GM13977 (cell line): ENCODE measurements around the gene DUS3L.

Experiments
- DNase-seq: peaks from one replicate; pipeline ENCODE4 v3.0.0; 2012; ENCODE audit warnings: low spot score
- CTCF ChIP-seq: IDR thresholded peaks from 2 replicates; pipeline ENCODE4 v1.5.1; 2012; ENCODE audit warnings: mild to moderate bottlenecking, control low read depth; ENCODE audit not compliant: insufficient read depth; ENCODE audit errors: extremely low read depth, missing control alignments
- in situ Hi-C: fragments of 300-500 bp; cut with MboI; formaldehyde crosslinking; loops from one replicate; pipeline ENCODE4 v1.12.0; 2022; ENCODE audit warnings: low sequenced_read_pairs, low pct_unique_long_range_greater_than_20kb, mixed read lengths, inconsistent platforms; ENCODE audit not compliant: unreplicated experiment

The DUS3L gene

GRCh38 chr19:5772416-5772815 lies 18.5 kb downstream of the DUS3L start:
- in situ Hi-C loops, result no loop called here
- no peak for TF ChIP-seq CTCF
- no peak for DNase-seq

- DNase-seq, result no peak
- in situ Hi-C loops, result no loop called here
These were observed 23.0 kb downstream of the DUS3L start for GRCh38 chr19:5767949-5768348.

GRCh38 chr19:5765220-5765619 lies 25.7 kb downstream of the DUS3L start:
- TF ChIP-seq CTCF, result no peak
- in situ Hi-C loops, result no loop called here
- DNase-seq, result no peak

More at GRCh38 chr19:5767949-5768348, 23.0 kb downstream of the DUS3L start:
- no peak for TF ChIP-seq CTCF

GRCh38 chr19:5762608-5763217 lies 28.2 kb downstream of the DUS3L start:
- TF ChIP-seq CTCF, result no peak
- in situ Hi-C loops, result no loop called here
- no peak for DNase-seq

GRCh38 chr19:5753743-5754142 lies 37.2 kb downstream of the DUS3L start:
- no peak for DNase-seq
- in situ Hi-C loops, result no loop called here
- TF ChIP-seq CTCF, result no peak

- TF ChIP-seq CTCF, result no peak
- in situ Hi-C loops, result no loop called here
- DNase-seq, result no peak
These were observed 39.3 kb downstream of the DUS3L start for GRCh38 chr19:5751709-5752108.
